Measurements from ENCODE around the gene NIN.

Gene NIN

GRCh38 chr14:50814161-50814560 is 16.8 kb downstream of the NIN start:
- Histone ChIP-seq H3K27me3 (no peaks in the 10 kb centered on the region), H3K4me3 (ENCODE audit: low read depth in 1 of 2, low read length in 1 of 2) (peak overlapping the region; percentile 13 to 50), H3K36me3 (peaks cover 5% of the 10 kb centered on the region), H3K9me3 (no peaks in the 10 kb centered on the region), H3K27ac (peak overlapping the region; percentile 89), H3K4me1 (ENCODE audit: control insufficient read depth in 1 of 2, insufficient read depth in 1 of 2, low read depth in 1 of 2, low read length in 1 of 2) (peaks cover 68 to 83% of the 10 kb centered on the region in 2 experiments)
- no peak for TF ChIP-seq CTCF (IDR thresholded peaks at IDR 0.05)

- peaks cover 62 to 76% of the 10 kb centered on the region in 2 experiments for H3K4me1 ChIP-seq (ENCODE audit: control insufficient read depth in 1 of 2, insufficient read depth in 1 of 2, low read depth in 1 of 2, low read length in 1 of 2)
These were observed 17.5 kb downstream of the NIN start for GRCh38 chr14:50813544-50813863.

GRCh38 chr14:50812856-50813543 is 18.0 kb downstream of the NIN start:
- Histone ChIP-seq H3K27ac (peak overlapping the region; percentile 89), H3K27me3 (no peaks in the 10 kb centered on the region), H3K9me3 (no peaks in the 10 kb centered on the region), H3K36me3 (peaks cover 14% of the 10 kb centered on the region), H3K4me1 (ENCODE audit: control insufficient read depth in 1 of 2, insufficient read depth in 1 of 2, low read depth in 1 of 2, low read length in 1 of 2) (peaks cover 62 to 74% of the 10 kb centered on the region in 2 experiments), H3K4me3 (ENCODE audit: low read depth in 1 of 2, low read length in 1 of 2) (peak overlapping the region; percentile 40 to 50)
- TF ChIP-seq CTCF (IDR thresholded peaks at IDR 0.05), result no peak

More at GRCh38 chr14:50813544-50813863, 17.5 kb downstream of the NIN start:
- no peak for TF ChIP-seq CTCF (IDR thresholded peaks at IDR 0.05)
- Histone ChIP-seq H3K36me3 (peaks cover 9% of the 10 kb centered on the region), H3K27me3 (no peaks in the 10 kb centered on the region), H3K27ac (peak overlapping the region; percentile 89), H3K4me3 (ENCODE audit: low read depth in 1 of 2, low read length in 1 of 2) (peak overlapping the region; percentile 40 to 50), H3K9me3 (no peaks in the 10 kb centered on the region)

GRCh38 chr14:50812180-50812579 is 18.8 kb downstream of the NIN start:
- TF ChIP-seq CTCF (IDR thresholded peaks at IDR 0.05), result no peak
- Histone ChIP-seq H3K4me3 (ENCODE audit: low read depth in 1 of 2, low read length in 1 of 2) (peak overlapping the region; percentile 40 to 50), H3K4me1 (ENCODE audit: control insufficient read depth in 1 of 2, insufficient read depth in 1 of 2, low read depth in 1 of 2, low read length in 1 of 2) (peaks cover 60 to 68% of the 10 kb centered on the region in 2 experiments), H3K36me3 (peaks cover 11% of the 10 kb centered on the region), H3K9me3 (no peaks in the 10 kb centered on the region), H3K27me3 (no peaks in the 10 kb centered on the region), H3K27ac (peak overlapping the region; percentile 89)

GRCh38 chr14:50808053-50808452 is 22.9 kb downstream of the NIN start:
- Histone ChIP-seq H3K4me1 (ENCODE audit: control insufficient read depth in 1 of 2, insufficient read depth in 1 of 2, low read depth in 1 of 2, low read length in 1 of 2) (peaks cover 22 to 28% of the 10 kb centered on the region in 2 experiments), H3K4me3 (ENCODE audit: low read depth in 1 of 2, low read length in 1 of 2) (no peak overlapping the region), H3K27me3 (no peaks in the 10 kb centered on the region), H3K9me3 (no peaks in the 10 kb centered on the region), H3K27ac (peak overlapping the region; percentile 5), H3K36me3 (peaks cover 44% of the 10 kb centered on the region)
- no peak for TF ChIP-seq CTCF (IDR thresholded peaks at IDR 0.05)
